Vagina (tissue), 2 donors: ENCODE measurements around the gene ALAD.
"Not testable (repeated sequence)": the region's sequence is repeated elsewhere in the genome, so short reads cannot be mapped to it uniquely, and the experiment has no call there.

Experiments used
- CTCF ChIP-seq, 3 experiments: fragments of 450-650 bp in 2 of 3; fragments of 200-600 bp in 1 of 3; sonication (generic) in 1 of 3; IDR thresholded peaks; one replicate each; pipeline ENCODE4 v1.5.1; 2017 to 2019; ENCODE audit warnings: antibody characterized with exemption in 3 of 3, mild to moderate bottlenecking in 2 of 3, moderate library complexity in 2 of 3
- POLR2A ChIP-seq, 2 donors: fragments of 450-650 bp; IDR thresholded peaks; one replicate each; pipeline ENCODE4 v1.6.1; 2017; ENCODE audit warnings: antibody characterized with exemption in 2 of 2, mild to moderate bottlenecking in 2 of 2, moderate library complexity in 2 of 2
- POLR2AphosphoS5 ChIP-seq, 2 donors: sonication (generic); formaldehyde crosslinking; IDR thresholded peaks; one replicate each; pipeline ENCODE4 v1.9.0; 2017; ENCODE audit warnings: antibody characterized with exemption in 2 of 2, mild to moderate bottlenecking in 2 of 2, low read depth in 1 of 2; ENCODE audit not compliant: insufficient read depth in 1 of 2

- peak in 2 of 3 experiments; percentile 63 to 71 for TF ChIP-seq CTCF (IDR thresholded peaks at IDR 0.05)
- TF ChIP-seq POLR2AphosphoS5 (IDR thresholded peaks at IDR 0.05; ENCODE audit: insufficient read depth in 1 of 2, low read depth in 1 of 2); POLR2A (IDR thresholded peaks at IDR 0.05): not testable (repeated sequence)
Measured at GRCh38 chr9:113406873-113407511, 5.9 kb upstream of the ALAD start.
